AG04450 (cell line): Measurements from ENCODE around the gene IPO13. TPM values are rescaled to one million over a fixed set of nuclear protein-coding genes. Genes with fewer than 3 reads are reported as not detected.

Experiments used
- CTCF ChIA-PET: fragments of 300-600, 350-600 bp; formaldehyde crosslinking; extraction: SDS; loops from one replicate; lab custom pipeline; 2022; ENCODE audit warnings: antibody characterized with exemption, inconsistent platforms; lab: Charles Lee
- POLR2A ChIA-PET: fragments of 350-600 bp; formaldehyde crosslinking; extraction: SDS; loops from one replicate; lab custom pipeline; 2021; ENCODE audit warnings: antibody characterized with exemption, inconsistent platforms; lab: Yijun Ruan, JAX
- DNase-seq: peaks from one replicate; pipeline ENCODE4 v3.0.0-alpha.2; 2011; ENCODE audit warnings: low read depth, low spot score
- H3K27ac ChIP-seq: one replicate; pipeline ENCODE4 v1.5.1; 2012; ENCODE audit warnings: low read depth, low read length, control low read depth
- H3K27me3 ChIP-seq: one replicate; pipeline ENCODE4 v1.6.0; 2012; ENCODE audit warnings: low read length; ENCODE audit not compliant: control insufficient read depth, insufficient read depth
- H3K4me3 ChIP-seq: 2 replicates; pipeline ENCODE4 v1.5.1; 2011; ENCODE audit warnings: mild to moderate bottlenecking, low read depth, low read length, control low read depth
- H3K9me3 ChIP-seq: 2 replicates; pipeline ENCODE4 v1.5.1; 2012; ENCODE audit warnings: low read length; ENCODE audit not compliant: control insufficient read depth, insufficient read depth
- CTCF ChIP-seq: IDR thresholded peaks from 2 replicates; pipeline ENCODE4 v1.5.1; 2011; ENCODE audit warnings: low read depth, low read length, control low read depth, inconsistent platforms
- polyA plus RNA-seq: library from polyadenylated mRNA; depleted of rRNA; stranded (reverse); fragments of >200 nt; gene quantifications from 2 replicates; pipeline ENCODE4 v1.2.3, GENCODE V29; 2011; rRNA removed

Gene IPO13
- polyA plus RNA-seq, 1 experiment: 11.2 TPM

- ChIA-PET POLR2A (no interaction called here), CTCF (interaction anchor here (2.0 to 10.7 kb wide), 2 partner anchors 11 to 32 kb away, joined by 6 to 78 read pairs; no protein-coding TSS in a partner anchor)
- no peak for TF ChIP-seq CTCF
- Histone ChIP-seq H3K4me3 (no peak overlapping the region), H3K27ac (no peak overlapping the region), H3K9me3 (no peaks in the 10 kb centered on the region; the same call in 1 of the 2 replicates), H3K27me3 (no peaks in the 10 kb centered on the region)
- no peak for DNase-seq
Observed at GRCh38 chr1:44016041-44016889, 69.5 kb downstream of the IPO13 start.

- no peak for DNase-seq
- Histone ChIP-seq H3K4me3 (no peak overlapping the region), H3K27me3 (no peaks in the 10 kb centered on the region), H3K27ac (no peak overlapping the region), H3K9me3 (no peaks in the 10 kb centered on the region; the same call in 1 of the 2 replicates)
- ChIA-PET POLR2A (no interaction called here), CTCF (interaction anchor here (10.7 kb wide), 1 partner anchor 11 kb away, joined by 78 read pairs; no protein-coding TSS in a partner anchor)
- TF ChIP-seq CTCF: no peak
Observed at GRCh38 chr1:44016890-44017400, 70.2 kb downstream of the IPO13 start.

Other genes with a start within 250 kb of the IPO13 start
- 11.5 and 13.4 TPM in 2 replicates for gene ST3GAL3, start 239.4 kb upstream of the IPO13 start, polyA plus RNA-seq
- gene ARTN, start 13.1 kb upstream of the IPO13 start, polyA plus RNA-seq: 0.21 TPM in 1 of 2 replicates, not detected in the other
- gene DPH2, start 23.1 kb downstream of the IPO13 start, polyA plus RNA-seq: 17.9 and 22.2 TPM in 2 replicates
- gene ATP6V0B, start 28.0 kb downstream of the IPO13 start, polyA plus RNA-seq: 130 and 140 TPM in 2 replicates
- 39.0 and 50.4 TPM in 2 replicates for gene B4GALT2, start 32.3 kb downstream of the IPO13 start, polyA plus RNA-seq
- 1.1 and 1.6 TPM in 2 replicates for gene CCDC24, start 44.6 kb downstream of the IPO13 start, polyA plus RNA-seq
- 16.3 and 17.3 TPM in 2 replicates for gene SLC6A9, start 84.5 kb downstream of the IPO13 start, polyA plus RNA-seq
- 0.14 and 0.21 TPM in 2 replicates for gene KLF17, start 171.9 kb downstream of the IPO13 start, polyA plus RNA-seq
- not detected in 2 replicates for gene KLF18, start 194.7 kb downstream of the IPO13 start, polyA plus RNA-seq